Measurements from ENCODE around the gene WDR90.

DNA sequence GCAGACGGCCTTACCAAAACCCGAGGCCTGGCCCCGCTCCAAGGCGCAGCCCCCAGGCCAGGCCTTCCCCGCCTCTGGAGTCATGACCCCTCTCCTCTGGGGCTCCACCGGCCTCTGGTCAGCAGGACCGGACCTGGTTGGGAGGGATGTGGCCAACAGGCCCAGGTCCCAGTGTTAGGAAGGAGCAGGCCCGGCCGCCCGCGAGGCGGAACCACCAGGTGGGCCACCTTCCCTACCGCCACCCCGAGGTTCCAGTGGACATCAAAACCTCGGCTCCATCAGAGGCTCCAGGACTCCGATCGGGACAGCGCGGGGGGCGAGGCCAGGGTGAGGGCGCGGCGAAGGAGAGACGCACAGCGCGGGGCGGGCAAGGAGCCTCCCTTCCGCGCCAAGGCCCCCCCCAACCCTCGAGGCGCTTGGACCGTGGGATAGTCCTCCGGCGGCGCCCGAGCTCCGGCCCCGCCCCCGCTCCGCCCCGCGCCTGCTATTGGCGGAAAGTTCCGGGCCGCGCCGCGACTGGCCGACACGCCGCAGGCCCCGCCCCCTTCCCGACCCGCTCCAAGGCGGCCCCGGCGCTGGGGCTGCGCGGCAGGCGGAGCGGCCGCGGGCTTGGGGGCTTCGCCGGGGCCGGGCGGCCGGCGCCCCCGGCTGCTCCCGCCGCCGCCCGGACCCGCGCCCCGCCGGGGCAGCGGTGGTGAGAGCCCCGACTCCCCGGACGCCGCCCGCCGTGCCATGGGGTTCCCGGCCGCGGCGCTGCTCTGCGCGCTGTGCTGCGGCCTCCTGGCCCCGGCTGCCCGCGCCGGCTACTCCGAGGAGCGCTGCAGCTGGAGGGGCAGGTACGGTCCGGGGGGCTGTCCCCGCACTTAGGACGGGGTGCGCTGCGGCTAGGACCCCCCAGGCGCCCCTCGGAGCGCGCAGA, 65.7 kb downstream of the WDR90 start, which contains the start of gene METRN:
- TF ChIP-seq, protein P1, sequence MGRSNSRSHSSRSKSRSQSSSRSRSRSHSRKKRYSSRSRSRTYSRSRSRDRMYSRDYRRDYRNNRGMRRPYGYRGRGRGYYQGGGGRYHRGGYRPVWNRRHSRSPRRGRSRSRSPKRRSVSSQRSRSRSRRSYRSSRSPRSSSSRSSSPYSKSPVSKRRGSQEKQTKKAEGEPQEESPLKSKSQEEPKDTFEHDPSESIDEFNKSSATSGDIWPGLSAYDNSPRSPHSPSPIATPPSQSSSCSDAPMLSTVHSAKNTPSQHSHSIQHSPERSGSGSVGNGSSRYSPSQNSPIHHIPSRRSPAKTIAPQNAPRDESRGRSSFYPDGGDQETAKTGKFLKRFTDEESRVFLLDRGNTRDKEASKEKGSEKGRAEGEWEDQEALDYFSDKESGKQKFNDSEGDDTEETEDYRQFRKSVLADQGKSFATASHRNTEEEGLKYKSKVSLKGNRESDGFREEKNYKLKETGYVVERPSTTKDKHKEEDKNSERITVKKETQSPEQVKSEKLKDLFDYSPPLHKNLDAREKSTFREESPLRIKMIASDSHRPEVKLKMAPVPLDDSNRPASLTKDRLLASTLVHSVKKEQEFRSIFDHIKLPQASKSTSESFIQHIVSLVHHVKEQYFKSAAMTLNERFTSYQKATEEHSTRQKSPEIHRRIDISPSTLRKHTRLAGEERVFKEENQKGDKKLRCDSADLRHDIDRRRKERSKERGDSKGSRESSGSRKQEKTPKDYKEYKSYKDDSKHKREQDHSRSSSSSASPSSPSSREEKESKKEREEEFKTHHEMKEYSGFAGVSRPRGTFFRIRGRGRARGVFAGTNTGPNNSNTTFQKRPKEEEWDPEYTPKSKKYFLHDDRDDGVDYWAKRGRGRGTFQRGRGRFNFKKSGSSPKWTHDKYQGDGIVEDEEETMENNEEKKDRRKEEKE (IDR thresholded peaks at IDR 0.05): no peak
- TF ChIP-seq HDGF (IDR thresholded peaks at IDR 0.05): no peak
